Thymus (tissue), 14 donors: Measurements from ENCODE around the gene FAM72C. TPM values are rescaled to one million over a fixed set of nuclear protein-coding genes. Genes with fewer than 3 reads are reported as not detected.
"Not testable (repeated sequence)": the region's sequence is repeated elsewhere in the genome, so short reads cannot be mapped to it uniquely, and the experiment has no call there.

Experiments
- DNase-seq, 9 donors: peaks; one replicate each; pipeline ENCODE4 v3.0.0-alpha.2; 2013; ENCODE audit warnings: low spot score in 9 of 9, low read depth in 6 of 9, missing footprints in 1 of 9
- H3K27ac ChIP-seq, 2 donors: one replicate each; pipeline ENCODE4 v1.5.1; 2013; ENCODE audit warnings: control low read depth in 1 of 2, low read depth in 1 of 2, low read length in 1 of 2, mild to moderate bottlenecking in 1 of 2, moderate library complexity in 1 of 2
- H3K27me3 ChIP-seq, 2 donors: one replicate each; pipeline ENCODE4 v1.5.1; 2013; ENCODE audit warnings: low read length in 1 of 2; ENCODE audit not compliant: control insufficient read depth in 2 of 2, insufficient read depth in 1 of 2
- H3K36me3 ChIP-seq, 2 donors: one replicate each; pipeline ENCODE4 v1.5.1; 2013; ENCODE audit warnings: low read length in 1 of 2, mild to moderate bottlenecking in 1 of 2, moderate library complexity in 1 of 2; ENCODE audit not compliant: control insufficient read depth in 2 of 2, insufficient read depth in 2 of 2
- H3K4me1 ChIP-seq, 2 donors: one replicate each; pipeline ENCODE4 v1.5.1; 2013; ENCODE audit warnings: low read length in 2 of 2; ENCODE audit not compliant: control insufficient read depth in 2 of 2, insufficient read depth in 2 of 2
- H3K4me3 ChIP-seq, 2 donors: one replicate each; pipeline ENCODE4 v1.5.1; 2013; ENCODE audit warnings: low read length in 2 of 2, control low read depth in 1 of 2, mild to moderate bottlenecking in 1 of 2
- H3K9me3 ChIP-seq, 2 donors: one replicate each; pipeline ENCODE4 v1.5.1; 2013; ENCODE audit warnings: low read length in 1 of 2, mild to moderate bottlenecking in 1 of 2; ENCODE audit not compliant: control insufficient read depth in 2 of 2, insufficient read depth in 1 of 2
- WGBS: extraction: QIAGEN DNeasy Blood & Tissue Kit; methylation state at CpG from one replicate; pipeline ENCODE4 v1.1.7; 2013; 5-methylcytosine and 5-hydroxymethylcytosine counted together
- long read RNA-seq, 10 donors: transcript quantifications; one replicate each; lab custom pipeline, GENCODE V29; 2026
- polyA plus RNA-seq: library from polyadenylated mRNA; stranded (reverse); fragments of 200-250 nt; gene quantifications from one replicate; pipeline ENCODE4 v1.2.3, GENCODE V29; 2013
- total RNA-seq: library from RNA; stranded (reverse); fragments of 120-200 nt; gene quantifications from one replicate; pipeline ENCODE4 v1.2.4, GENCODE V29; 2013
- donor health status: healthy.

Gene FAM72C
- total RNA-seq (3.8 TPM), polyA plus RNA-seq (1.9 TPM)
- long read RNA-seq, donor 1 = 0 reads
- long read RNA-seq, donor 2, transcript FAM72C-202 (4 exons, 2,297 nt) = major isoform, 8 of 9 reads
- long read RNA-seq, donor 2, partial matches to known transcripts = 0 of 9 reads
- long read RNA-seq, donor 2, other reads (novel, unspliced or antisense) = 0 of 9 reads
- long read RNA-seq, donor 3, transcript FAM72C-202 (4 exons, 2,297 nt) = major isoform, 5 of 5 reads
- long read RNA-seq, donor 3, partial matches to known transcripts = 0 of 5 reads
- long read RNA-seq, donor 3, other reads (novel, unspliced or antisense) = 0 of 5 reads
- long read RNA-seq, donor 4 = 0 reads
- long read RNA-seq, donor 5, partial matches to known transcripts = 0 of 3 reads
- long read RNA-seq, donor 5, other reads (novel, unspliced or antisense) = 0 of 3 reads
- long read RNA-seq, donor 6, partial matches to known transcripts = 0 of 4 reads
- long read RNA-seq, donor 6, other reads (novel, unspliced or antisense) = 0 of 4 reads
- long read RNA-seq, donor 7, partial matches to known transcripts = 6 of 7 reads
- long read RNA-seq, donor 7, other reads (novel, unspliced or antisense) = 0 of 7 reads
- long read RNA-seq, donor 8, partial matches to known transcripts = 0 of 2 reads
- long read RNA-seq, donor 8, other reads (novel, unspliced or antisense) = 0 of 2 reads
- long read RNA-seq, donor 9, partial matches to known transcripts = 0 of 1 reads
- long read RNA-seq, donor 9, other reads (novel, unspliced or antisense) = 0 of 1 reads
- long read RNA-seq, donor 10, partial matches to known transcripts = 0 of 1 reads
- long read RNA-seq, donor 10, other reads (novel, unspliced or antisense) = 0 of 1 reads

DNA sequence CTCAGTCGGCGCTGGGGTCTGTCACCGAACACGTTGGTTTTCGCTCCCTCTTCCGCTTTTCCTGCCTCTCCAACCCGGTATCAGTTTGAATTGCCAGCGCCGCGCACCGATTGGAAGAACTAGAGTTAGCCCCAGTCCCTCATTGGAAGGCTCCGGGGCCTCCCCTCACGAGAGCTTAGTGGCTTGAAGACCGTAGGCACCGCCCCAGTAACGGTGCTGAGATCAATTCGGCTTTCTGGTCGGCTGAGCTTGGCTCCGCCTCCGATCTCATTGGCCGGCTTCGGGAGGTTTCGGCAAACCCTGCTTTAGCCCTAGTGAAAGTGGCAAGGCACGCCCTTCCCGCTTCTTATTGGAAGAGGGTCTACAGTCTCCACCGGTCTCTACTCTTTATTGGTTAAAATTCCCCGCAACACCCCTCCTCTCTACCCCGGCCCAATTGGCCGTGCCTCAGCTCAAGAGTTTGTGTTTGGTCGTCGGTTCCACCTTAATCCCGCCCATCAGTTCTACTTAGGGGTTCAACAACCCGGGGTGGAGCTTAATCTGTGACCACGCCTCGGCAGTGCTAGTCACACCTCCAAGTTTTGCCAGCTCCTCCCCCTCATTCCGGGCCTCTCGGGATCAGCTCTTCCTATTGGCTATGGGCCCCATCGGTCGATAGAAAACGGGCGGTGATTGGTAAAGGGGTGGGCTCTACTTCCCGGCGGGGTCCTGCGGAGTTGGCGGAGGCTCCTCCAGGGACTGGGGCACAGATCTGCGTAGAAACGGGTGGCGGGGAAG is at the start of gene FAM72C:
TSS of gene FAM72C (minus strand) at position 63 of the 777 bp plus-strand sequence. CDS start 845 bp downstream, outside the sequence.
- not testable (repeated sequence) for H3K4me1 ChIP-seq, H3K9me3 ChIP-seq, H3K27me3 ChIP-seq, H3K27ac ChIP-seq, H3K4me3 ChIP-seq, DNase-seq, H3K36me3 ChIP-seq
- no CpG with 5 or more reads among the region's 48 CpGs for WGBS

GRCh38 chr1:144020001-144020738 is 48.4 kb upstream of the FAM72C start:
- DNase-seq, H3K9me3 ChIP-seq, H3K36me3 ChIP-seq, H3K27me3 ChIP-seq, H3K27ac ChIP-seq, H3K4me1 ChIP-seq, H3K4me3 ChIP-seq: not testable (repeated sequence)
- WGBS = no CpG with 5 or more reads among the region's 3 CpGs

- H3K36me3 ChIP-seq, H3K9me3 ChIP-seq, H3K27ac ChIP-seq, H3K27me3 ChIP-seq, H3K4me3 ChIP-seq, DNase-seq, H3K4me1 ChIP-seq: not testable (repeated sequence)
- WGBS = no CpG with 5 or more reads among the region's 2 CpGs
These were observed 47.3 kb upstream of the FAM72C start for GRCh38 chr1:144019101-144019500.

DNA sequence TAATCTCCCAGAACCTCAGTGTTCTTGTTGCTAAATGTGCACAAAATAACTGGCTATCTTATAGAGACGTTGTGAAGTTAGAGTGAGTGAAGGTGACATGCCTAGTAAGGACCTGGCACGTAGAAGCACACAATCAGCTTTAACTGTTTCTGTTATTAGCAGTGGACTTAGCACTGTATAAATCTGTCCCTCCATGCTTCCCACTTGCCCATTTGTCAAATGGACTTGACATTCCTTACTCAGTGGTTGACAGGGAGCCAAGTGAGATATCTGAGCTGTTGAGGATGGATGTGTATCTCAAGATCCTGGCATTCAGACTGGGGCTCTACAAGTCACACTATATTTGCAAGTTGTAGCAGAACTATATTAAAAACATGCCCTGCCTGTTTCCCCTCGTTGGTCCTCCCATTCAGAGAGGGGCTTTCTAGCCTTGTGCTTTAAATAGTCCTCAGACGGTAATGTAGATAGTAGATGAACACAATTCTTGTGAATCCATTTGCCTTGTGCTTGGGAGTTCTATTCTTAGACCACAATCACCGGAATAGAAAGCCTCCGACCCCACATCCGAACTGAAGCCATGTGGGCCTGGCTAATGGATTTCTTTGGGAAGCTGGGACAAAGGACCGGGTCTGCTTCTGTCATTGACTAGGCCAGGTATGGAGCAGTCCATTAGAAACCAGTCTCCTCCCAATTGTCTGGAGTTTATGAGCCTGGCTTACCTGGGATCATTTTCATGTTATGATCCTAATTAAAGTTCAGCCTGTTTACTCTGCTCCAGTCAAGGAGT is 43.6 kb upstream of the FAM72C start:
- not testable (repeated sequence) for H3K9me3 ChIP-seq, H3K27me3 ChIP-seq, H3K36me3 ChIP-seq, H3K27ac ChIP-seq, H3K4me3 ChIP-seq, H3K4me1 ChIP-seq
- 99% methylated on average over 3 of the region's 8 CpGs for WGBS
- peak in 1 of 9 donors; percentile 0 for DNase-seq

- not testable (repeated sequence) for H3K9me3 ChIP-seq, H3K27me3 ChIP-seq, H3K27ac ChIP-seq, H3K36me3 ChIP-seq, DNase-seq, H3K4me1 ChIP-seq, H3K4me3 ChIP-seq
- WGBS = no CpG with 5 or more reads among the region's 3 CpGs
These were observed 42.7 kb upstream of the FAM72C start for GRCh38 chr1:144014528-144014927.

DNA sequence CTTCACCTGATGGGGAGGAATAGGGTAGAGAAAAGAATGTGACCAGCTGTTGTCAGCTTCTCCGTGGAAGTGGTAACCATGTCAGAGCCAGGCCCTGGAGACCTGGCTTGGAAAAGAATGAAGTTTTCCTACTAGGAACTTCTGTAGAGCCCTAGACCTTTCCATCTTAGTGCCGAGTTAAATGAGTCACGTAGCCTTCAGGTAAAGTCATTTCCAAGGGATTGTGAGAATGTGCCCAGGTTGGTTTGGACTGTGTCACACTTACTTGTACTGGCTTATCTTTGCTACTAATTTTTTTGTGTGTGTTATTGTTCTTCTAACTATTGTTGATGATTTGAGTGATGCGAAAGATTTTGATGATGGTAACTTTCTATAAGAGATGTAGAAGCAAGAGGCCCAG is 42.3 kb upstream of the FAM72C start:
- H3K4me3 ChIP-seq, H3K36me3 ChIP-seq, H3K27ac ChIP-seq, H3K4me1 ChIP-seq, H3K9me3 ChIP-seq, DNase-seq, H3K27me3 ChIP-seq: not testable (repeated sequence)
- no CpG with 5 or more reads among the region's 4 CpGs for WGBS

GRCh38 chr1:144012168-144012733 is 40.5 kb upstream of the FAM72C start:
- no CpG with 5 or more reads among the region's 4 CpGs for WGBS
- H3K4me1 ChIP-seq, DNase-seq, H3K4me3 ChIP-seq, H3K9me3 ChIP-seq, H3K36me3 ChIP-seq, H3K27ac ChIP-seq, H3K27me3 ChIP-seq: not testable (repeated sequence)

DNA sequence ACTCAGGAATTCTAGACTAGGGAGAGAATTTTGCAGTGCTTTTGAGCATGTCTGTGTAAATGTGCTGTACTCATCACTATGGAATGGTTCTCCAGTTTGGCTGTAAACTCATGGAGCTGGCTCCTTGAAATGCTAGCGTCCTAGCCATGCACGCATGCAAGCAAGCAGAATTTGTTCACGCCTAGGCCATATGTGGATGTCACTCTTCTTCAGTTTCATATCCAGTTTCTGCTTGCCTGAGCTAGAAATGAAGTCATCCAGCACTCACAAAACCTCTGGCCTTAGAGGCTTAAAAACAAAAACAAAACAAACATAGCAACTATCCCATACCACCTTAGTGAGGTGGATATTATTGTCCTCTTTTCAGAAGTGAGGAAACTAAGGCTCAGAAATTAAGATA is 37.6 kb upstream of the FAM72C start:
- H3K36me3 ChIP-seq, DNase-seq, H3K27me3 ChIP-seq, H3K4me3 ChIP-seq, H3K4me1 ChIP-seq, H3K9me3 ChIP-seq, H3K27ac ChIP-seq: not testable (repeated sequence)
- WGBS = no CpG with 5 or more reads among the region's 3 CpGs
